ENCODE measurements around the gene KRTAP27-1.

KRTAP27-1 gene

DNA sequence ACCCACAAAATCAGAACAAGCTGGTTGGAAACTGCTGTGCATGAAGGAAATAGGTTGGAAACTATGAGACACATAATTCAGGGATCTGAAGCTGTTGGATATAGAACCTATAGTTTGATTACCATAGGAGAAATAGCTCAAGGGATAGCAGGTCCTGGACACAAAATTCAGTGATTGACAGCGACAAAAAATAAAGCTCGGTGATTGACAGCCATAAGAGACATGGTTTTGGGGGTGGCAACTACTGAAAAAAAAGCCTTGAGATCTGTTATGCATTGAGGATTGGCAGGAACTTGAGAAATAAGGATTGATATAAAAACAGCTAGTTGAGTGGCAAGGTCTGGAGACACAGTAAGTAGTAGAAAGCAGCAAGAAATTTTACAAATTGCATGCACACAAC, 48.3 kb downstream of the KRTAP27-1 start, which contains the start of gene KRTAP25-1:
TSS of gene KRTAP25-1 (minus strand) at position 300 of the 400 bp plus-strand sequence. CDS start at position 276, 24 bp downstream.
- TF ChIP-seq, protein P1, sequence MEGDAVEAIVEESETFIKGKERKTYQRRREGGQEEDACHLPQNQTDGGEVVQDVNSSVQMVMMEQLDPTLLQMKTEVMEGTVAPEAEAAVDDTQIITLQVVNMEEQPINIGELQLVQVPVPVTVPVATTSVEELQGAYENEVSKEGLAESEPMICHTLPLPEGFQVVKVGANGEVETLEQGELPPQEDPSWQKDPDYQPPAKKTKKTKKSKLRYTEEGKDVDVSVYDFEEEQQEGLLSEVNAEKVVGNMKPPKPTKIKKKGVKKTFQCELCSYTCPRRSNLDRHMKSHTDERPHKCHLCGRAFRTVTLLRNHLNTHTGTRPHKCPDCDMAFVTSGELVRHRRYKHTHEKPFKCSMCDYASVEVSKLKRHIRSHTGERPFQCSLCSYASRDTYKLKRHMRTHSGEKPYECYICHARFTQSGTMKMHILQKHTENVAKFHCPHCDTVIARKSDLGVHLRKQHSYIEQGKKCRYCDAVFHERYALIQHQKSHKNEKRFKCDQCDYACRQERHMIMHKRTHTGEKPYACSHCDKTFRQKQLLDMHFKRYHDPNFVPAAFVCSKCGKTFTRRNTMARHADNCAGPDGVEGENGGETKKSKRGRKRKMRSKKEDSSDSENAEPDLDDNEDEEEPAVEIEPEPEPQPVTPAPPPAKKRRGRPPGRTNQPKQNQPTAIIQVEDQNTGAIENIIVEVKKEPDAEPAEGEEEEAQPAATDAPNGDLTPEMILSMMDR (IDR thresholded peaks at IDR 0.05; ENCODE audit: extremely low read depth, missing control alignments) = no peak
- DNase-seq (ENCODE audit: low spot score) = no peak
